NCI-H1436 (cell line): ENCODE data around the gene HIVEP2.

ENCODE experiments used
- DNase-seq: peaks from one replicate; lab custom pipeline; 2025; lab: John Stamatoyannopoulos, UW

HIVEP2 gene

GRCh38 chr6:142839686-142840040, 105.3 kb downstream of the HIVEP2 start:
- no peak for DNase-seq

- no peak for DNase-seq
Measured at GRCh38 chr6:142838821-142839685, 105.9 kb downstream of the HIVEP2 start.

GRCh38 chr6:142835787-142836535, 109.0 kb downstream of the HIVEP2 start:
- DNase-seq = no peak

- no peak for DNase-seq
Measured at GRCh38 chr6:142834853-142835252, 110.1 kb downstream of the HIVEP2 start.

GRCh38 chr6:142833798-142834197, 111.2 kb downstream of the HIVEP2 start:
- DNase-seq = no peak

- no peak for DNase-seq
Measured at GRCh38 chr6:142833054-142833453, 111.9 kb downstream of the HIVEP2 start.

GRCh38 chr6:142830807-142831206, 114.2 kb downstream of the HIVEP2 start:
- DNase-seq = no peak

GRCh38 chr6:142830116-142830710, 114.8 kb downstream of the HIVEP2 start:
- DNase-seq = no peak

DNA sequence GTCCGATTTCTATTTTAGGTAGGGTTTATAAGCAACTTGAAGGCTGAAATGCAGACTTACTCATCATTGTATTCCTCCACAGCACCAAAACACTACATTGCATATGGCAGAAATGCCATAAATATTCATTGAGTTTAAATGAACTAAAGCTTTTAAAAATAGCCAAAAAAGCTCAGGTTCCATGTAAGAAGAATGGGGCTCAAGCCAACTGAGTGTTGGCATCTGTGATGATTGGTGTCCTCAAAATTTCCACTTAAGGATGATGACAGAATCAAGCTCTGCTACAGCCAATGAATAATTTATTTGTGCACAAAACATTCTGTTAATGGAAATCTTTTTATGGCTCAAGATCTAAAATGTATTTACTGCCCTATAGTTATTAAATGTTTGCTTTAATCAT, 115.4 kb downstream of the HIVEP2 start:
- DNase-seq = no peak

DNA sequence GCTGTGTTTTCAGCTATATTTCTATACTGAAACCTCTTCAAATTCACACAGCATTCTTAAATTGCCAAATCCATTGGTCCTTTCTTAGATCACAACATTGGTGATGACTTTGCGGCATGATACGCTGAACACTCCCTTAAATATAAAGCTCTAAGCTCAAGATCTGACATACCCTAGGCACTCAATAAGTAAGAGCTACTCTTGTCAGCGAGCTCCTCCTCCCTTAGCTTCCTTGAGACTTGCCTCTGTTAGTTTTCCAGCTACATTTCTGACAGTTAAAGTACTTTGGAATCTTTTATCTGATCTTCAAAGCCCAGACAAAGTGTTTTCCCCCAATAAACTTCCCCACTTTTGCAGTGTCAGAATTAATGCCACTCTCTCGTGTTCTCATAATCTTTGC, 117.0 kb downstream of the HIVEP2 start:
- DNase-seq = no peak

DNA sequence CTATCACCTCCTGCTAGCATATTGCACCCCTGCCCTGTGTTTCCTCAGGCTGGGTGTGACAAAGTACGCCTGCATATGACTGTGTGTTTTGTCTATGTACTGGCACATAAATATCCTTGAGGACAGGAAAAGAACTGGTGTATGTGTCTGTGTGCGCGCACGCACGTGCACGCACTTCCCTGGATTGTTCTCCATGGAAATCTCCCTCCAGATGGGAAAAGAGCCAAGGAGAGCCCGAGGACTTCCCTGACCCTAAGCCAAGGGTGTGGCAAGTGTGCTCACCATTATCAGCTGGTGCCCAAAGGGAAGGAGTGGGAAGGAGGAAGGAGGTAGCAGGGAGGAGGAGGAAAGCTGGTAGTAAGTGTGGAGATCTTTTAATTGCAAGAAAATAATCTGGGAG, 117.6 kb downstream of the HIVEP2 start:
- no peak for DNase-seq

- no peak for DNase-seq
Measured at GRCh38 chr6:142825760-142826159, 119.2 kb downstream of the HIVEP2 start.

DNA sequence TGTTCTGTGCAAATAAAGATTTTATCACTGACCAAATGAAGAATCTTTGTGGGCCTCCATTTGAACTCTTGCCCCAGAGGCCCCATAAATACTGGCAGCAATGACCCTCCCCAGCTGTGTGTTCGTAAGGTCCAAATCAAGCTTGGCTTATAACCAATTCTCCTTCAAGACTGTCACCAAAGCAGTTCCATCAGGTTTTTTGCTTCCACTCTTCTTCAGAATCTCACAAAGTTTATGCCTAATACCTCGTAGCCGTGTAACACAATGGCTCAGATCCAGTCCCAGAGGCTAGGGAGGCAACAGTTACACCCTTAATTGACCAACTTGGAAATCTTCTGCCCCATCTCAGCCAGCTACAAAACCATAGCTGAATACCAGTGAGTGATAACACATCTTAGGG, 120.5 kb downstream of the HIVEP2 start:
- no peak for DNase-seq

- DNase-seq = no peak
Measured at GRCh38 chr6:142823256-142823902, 121.6 kb downstream of the HIVEP2 start.

- no peak for DNase-seq
Measured at GRCh38 chr6:142822842-142823241, 122.1 kb downstream of the HIVEP2 start.

GRCh38 chr6:142822383-142822782, 122.6 kb downstream of the HIVEP2 start:
- no peak for DNase-seq

GRCh38 chr6:142821860-142822259, 123.1 kb downstream of the HIVEP2 start:
- no peak for DNase-seq

- DNase-seq = no peak
Measured at GRCh38 chr6:142821164-142821716, 123.7 kb downstream of the HIVEP2 start.

DNA sequence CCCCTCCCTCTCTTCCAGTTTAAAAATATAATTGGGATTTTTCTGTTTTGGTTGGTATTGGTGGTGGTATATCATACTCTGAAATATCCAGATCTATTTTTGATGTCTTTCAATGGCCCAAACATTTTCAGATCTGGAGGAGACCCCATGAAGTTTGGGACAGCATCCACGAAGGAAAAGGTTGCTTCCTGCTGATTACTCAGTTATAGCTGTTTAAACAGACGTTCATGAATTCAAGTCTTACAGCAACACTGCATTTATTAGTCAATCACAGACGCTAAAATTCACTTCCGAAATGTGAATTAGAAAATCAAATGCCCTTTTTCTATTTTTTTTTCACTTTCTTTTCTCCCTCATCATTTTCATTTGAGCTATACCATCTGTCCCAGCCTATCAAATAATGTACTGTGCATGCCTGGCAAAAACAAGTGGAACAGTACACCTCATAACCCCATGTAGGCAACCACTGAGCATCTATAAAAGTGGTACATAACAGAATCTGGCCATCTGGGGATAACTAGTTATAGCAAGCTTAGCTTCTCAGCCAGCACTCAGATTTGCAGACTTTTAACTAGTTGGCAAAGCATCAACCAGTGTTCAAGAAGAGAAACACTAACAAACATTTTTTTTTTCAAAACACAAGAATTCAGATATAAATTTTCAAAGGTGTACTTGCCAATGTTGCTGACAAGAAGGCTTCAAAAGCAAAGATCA, 124.5 kb downstream of the HIVEP2 start:
- no peak for DNase-seq

DNA sequence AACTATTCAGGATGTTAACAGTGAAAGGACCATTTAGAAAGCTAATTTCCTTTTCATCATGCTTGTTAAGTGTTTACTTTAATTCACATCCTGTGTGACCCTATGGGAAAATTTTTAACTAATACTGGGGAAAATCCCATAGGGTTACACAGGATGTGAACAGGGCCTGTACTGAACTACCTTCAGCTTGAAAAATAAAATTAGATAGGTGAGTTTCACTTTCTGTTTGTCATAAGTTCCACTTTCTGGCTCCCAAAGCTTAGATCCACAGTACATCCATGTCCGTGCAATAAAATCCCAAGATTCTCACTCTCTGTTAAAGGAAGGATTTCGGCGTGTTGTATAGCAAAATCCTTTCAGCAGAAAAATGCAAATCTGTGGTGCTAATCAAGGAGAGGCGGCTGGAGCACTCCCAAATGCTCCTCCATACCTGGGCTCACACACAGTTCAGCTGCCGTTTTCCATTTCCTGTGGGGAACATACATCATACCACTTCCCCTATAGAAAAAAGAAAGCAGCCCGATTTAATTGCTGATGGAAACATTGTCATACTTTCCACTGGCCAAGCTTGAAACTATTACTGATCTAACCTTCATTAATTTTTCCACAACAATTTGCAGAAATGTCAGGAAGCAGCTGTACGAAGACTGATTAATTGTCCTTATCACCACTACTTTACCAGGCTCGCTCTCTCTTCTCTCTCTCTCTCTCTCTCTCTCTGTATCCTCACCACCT, 125.2 kb downstream of the HIVEP2 start:
- DNase-seq = no peak

DNA sequence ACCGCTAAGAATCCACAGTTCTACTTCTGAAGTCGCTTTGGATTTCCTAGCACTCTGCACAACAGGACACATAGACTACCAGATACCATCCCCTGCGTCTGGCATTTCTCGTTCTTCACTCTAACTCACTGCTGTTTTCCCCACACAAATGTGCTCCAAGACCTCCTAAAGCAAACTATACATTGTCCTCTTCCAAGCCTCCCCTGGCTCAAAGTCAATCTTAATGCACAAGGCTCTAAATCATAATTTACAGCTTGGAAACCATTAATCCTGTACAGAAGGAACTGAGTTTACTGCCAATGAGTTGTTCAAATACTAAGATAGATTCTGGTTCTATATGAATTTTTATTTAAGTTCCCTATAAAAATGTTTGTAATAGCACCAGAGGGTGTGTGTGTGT, 128.5 kb downstream of the HIVEP2 start:
- DNase-seq = no peak
